Keratinocyte (primary cell): ENCODE results near the gene TMIGD2. TPM values are rescaled to one million over a fixed set of nuclear protein-coding genes. Genes with fewer than 3 reads are reported as not detected.

Experiments used
- DNase-seq: peaks from one replicate; pipeline ENCODE4 v3.0.0-alpha.2; 2011; ENCODE audit warnings: low read depth, missing footprints, low spot score
- FAIRE-seq: peaks from 2 replicates; lab custom pipeline; 2011; peaks lifted over from hg19 to GRCh38; lab: Jason Lieb, UNC
- H2AFZ ChIP-seq: 2 replicates; pipeline ENCODE4 v1.6.0; 2012; ENCODE audit warnings: low read length, control low read depth, inconsistent platforms; ENCODE audit not compliant: control insufficient read depth
- H3K27ac ChIP-seq: 2 replicates; pipeline ENCODE4 v1.5.1; 2011; ENCODE audit warnings: low read length; ENCODE audit not compliant: control insufficient read depth, insufficient read depth
- H3K27me3 ChIP-seq: 3 replicates; pipeline ENCODE4 v1.6.0; 2011; ENCODE audit warnings: low read length; ENCODE audit not compliant: control insufficient read depth, insufficient read depth; ENCODE audit errors: extremely low read depth
- H3K36me3 ChIP-seq, 2 experiments: 2 replicates in 1 of 2; 3 replicates in 1 of 2; pipeline ENCODE4 v1.5.1; 2011; ENCODE audit warnings: low read length in 2 of 2, mild to moderate bottlenecking in 1 of 2; ENCODE audit not compliant: control insufficient read depth in 2 of 2, insufficient read depth in 2 of 2; ENCODE audit errors: extremely low read depth in 1 of 2
- H3K4me1 ChIP-seq: 3 replicates; pipeline ENCODE4 v1.5.1; 2011; ENCODE audit warnings: low read length; ENCODE audit not compliant: control insufficient read depth, insufficient read depth; ENCODE audit errors: extremely low read depth
- H3K4me2 ChIP-seq: 3 replicates; pipeline ENCODE4 v1.6.0; 2011; ENCODE audit warnings: low read depth, low read length; ENCODE audit not compliant: control insufficient read depth, insufficient read depth; ENCODE audit errors: extremely low read depth
- H3K4me3 ChIP-seq, 3 experiments: fragments of 200-600 bp in 1 of 3; sonication (generic) in 1 of 3; 2 replicates in 2 of 3; 3 replicates in 1 of 3; pipeline ENCODE4 v1.5.1; 2011 to 2016; ENCODE audit warnings: low read length in 3 of 3, mild to moderate bottlenecking in 3 of 3, control low read depth in 2 of 3, inconsistent platforms in 1 of 3, low read depth in 1 of 3, mixed read lengths in 1 of 3, mixed run types in 1 of 3, moderate library complexity in 1 of 3; ENCODE audit not compliant: control insufficient read depth in 2 of 3, insufficient read depth in 2 of 3; ENCODE audit errors: extremely low read depth in 1 of 3
- H3K79me2 ChIP-seq: 2 replicates; pipeline ENCODE4 v1.6.0; 2012; ENCODE audit warnings: low read length; ENCODE audit not compliant: control insufficient read depth, insufficient read depth
- H3K9ac ChIP-seq: 3 replicates; pipeline ENCODE4 v1.6.0; 2011; ENCODE audit warnings: low read length; ENCODE audit not compliant: control insufficient read depth, insufficient read depth; ENCODE audit errors: extremely low read depth
- H3K9me1 ChIP-seq: 3 replicates; pipeline ENCODE4 v1.6.0; 2011; ENCODE audit warnings: low read length; ENCODE audit not compliant: control insufficient read depth, insufficient read depth; ENCODE audit errors: extremely low read depth
- H3K9me3 ChIP-seq: 2 replicates; pipeline ENCODE4 v1.5.1; 2012; ENCODE audit warnings: low read depth, low read length; ENCODE audit not compliant: control insufficient read depth
- H4K20me1 ChIP-seq: 3 replicates; pipeline ENCODE4 v1.6.0; 2011; ENCODE audit warnings: low read length; ENCODE audit not compliant: control insufficient read depth, insufficient read depth; ENCODE audit errors: extremely low read depth
- EZH2 ChIP-seq: IDR thresholded peaks from one replicate; pipeline ENCODE4 v1.6.1; 2012; ENCODE audit warnings: inconsistent platforms, mild to moderate bottlenecking, low read length, moderate library complexity
- dilution Hi-C: fragments of 300-500 bp; cut with MboI; formaldehyde crosslinking; loops from one replicate; pipeline ENCODE4 v1.7.0; 2020; ENCODE audit warnings: low sequenced_read_pairs; ENCODE audit not compliant: extremely low pct_ligation_motif_present
- polyA plus RNA-seq, 5 experiments: library from polyadenylated mRNA; depleted of rRNA in 3 of 5; stranded (reverse) in 3 of 5; stranded (forward) in 1 of 5; unstranded in 1 of 5; fragments of >200 nt; gene quantifications; 1 replicate in 1 of 5; 2 replicates in 3 of 5; 3 replicates in 1 of 5; pipeline versions ENCODE4 v1.2.1 to v1.2.3, GENCODE V29; 2011 to 2012; ENCODE audit warnings: missing spikeins in 2 of 5, low read depth in 1 of 5, low replicate concordance in 1 of 5
- TF ChIP-seq, protein P1 (sequence below), 3 experiments: IDR thresholded peaks in 1 of 3; conservative IDR thresholded peaks in 1 of 3; optimal IDR thresholded peaks in 1 of 3; 2 replicates in 2 of 3; 3 replicates in 1 of 3; pipeline versions ENCODE3 to v1.5.1; 2011; ENCODE audit warnings: low read length in 3 of 3, mild to moderate bottlenecking in 3 of 3, moderate library complexity in 2 of 3, control low read depth in 1 of 3, inconsistent platforms in 1 of 3; ENCODE audit not compliant: insufficient read depth in 2 of 3; ENCODE audit errors: extremely low read depth in 1 of 3

The TMIGD2 gene
- polyA plus RNA-seq, 1 donor (not counting 4 experiments of a cell fraction or from before 2014, with no cell fraction given): not detected

DNA sequence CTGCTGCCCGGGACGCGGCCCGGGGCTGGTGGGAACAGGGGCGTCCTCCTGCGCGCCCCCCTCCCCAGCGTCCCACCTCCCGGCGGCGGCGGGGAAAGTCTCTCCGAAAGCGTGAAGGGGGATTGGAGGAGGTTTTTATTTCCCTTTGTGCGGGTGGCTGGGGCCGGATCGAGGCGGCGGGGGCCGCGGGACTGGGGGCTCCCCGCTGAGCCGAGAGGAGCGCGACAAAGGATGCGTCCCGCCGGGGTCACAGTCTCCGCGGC, 23.0 kb downstream of the TMIGD2 start:
- H3K9me1 ChIP-seq: no peaks in the 10 kb centered on the region
- H3K4me3 ChIP-seq: no peak overlapping the region
- H3K9ac ChIP-seq: no peak overlapping the region
- DNase-seq (no peak), FAIRE-seq (no peak)
- H3K9me3 ChIP-seq: no peaks in the 10 kb centered on the region
- TF ChIP-seq, protein P1, sequence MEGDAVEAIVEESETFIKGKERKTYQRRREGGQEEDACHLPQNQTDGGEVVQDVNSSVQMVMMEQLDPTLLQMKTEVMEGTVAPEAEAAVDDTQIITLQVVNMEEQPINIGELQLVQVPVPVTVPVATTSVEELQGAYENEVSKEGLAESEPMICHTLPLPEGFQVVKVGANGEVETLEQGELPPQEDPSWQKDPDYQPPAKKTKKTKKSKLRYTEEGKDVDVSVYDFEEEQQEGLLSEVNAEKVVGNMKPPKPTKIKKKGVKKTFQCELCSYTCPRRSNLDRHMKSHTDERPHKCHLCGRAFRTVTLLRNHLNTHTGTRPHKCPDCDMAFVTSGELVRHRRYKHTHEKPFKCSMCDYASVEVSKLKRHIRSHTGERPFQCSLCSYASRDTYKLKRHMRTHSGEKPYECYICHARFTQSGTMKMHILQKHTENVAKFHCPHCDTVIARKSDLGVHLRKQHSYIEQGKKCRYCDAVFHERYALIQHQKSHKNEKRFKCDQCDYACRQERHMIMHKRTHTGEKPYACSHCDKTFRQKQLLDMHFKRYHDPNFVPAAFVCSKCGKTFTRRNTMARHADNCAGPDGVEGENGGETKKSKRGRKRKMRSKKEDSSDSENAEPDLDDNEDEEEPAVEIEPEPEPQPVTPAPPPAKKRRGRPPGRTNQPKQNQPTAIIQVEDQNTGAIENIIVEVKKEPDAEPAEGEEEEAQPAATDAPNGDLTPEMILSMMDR (optimal IDR thresholded peaks at IDR 0.05 in 1 of 3, IDR thresholded peaks at IDR 0.05 in 1 of 3, conservative IDR thresholded peaks at IDR 0.05 in 1 of 3; ENCODE audit: extremely low read depth in 1 of 3, insufficient read depth in 2 of 3, low read length in 3 of 3): no peak
- TF ChIP-seq EZH2: no peak
- H4K20me1 ChIP-seq: no peaks in the 10 kb centered on the region
- no peaks in the 10 kb centered on the region for H3K36me3 ChIP-seq
- H3K79me2 ChIP-seq: no peaks in the 10 kb centered on the region
- H3K27ac ChIP-seq: no peak overlapping the region
- peaks cover 35% of the 10 kb centered on the region for H3K27me3 ChIP-seq
- dilution Hi-C loops: no loop called here
- H2AFZ ChIP-seq: no peak overlapping the region
- H3K4me2 ChIP-seq: no peak overlapping the region
- H3K4me1 ChIP-seq: no peaks in the 10 kb centered on the region

DNA sequence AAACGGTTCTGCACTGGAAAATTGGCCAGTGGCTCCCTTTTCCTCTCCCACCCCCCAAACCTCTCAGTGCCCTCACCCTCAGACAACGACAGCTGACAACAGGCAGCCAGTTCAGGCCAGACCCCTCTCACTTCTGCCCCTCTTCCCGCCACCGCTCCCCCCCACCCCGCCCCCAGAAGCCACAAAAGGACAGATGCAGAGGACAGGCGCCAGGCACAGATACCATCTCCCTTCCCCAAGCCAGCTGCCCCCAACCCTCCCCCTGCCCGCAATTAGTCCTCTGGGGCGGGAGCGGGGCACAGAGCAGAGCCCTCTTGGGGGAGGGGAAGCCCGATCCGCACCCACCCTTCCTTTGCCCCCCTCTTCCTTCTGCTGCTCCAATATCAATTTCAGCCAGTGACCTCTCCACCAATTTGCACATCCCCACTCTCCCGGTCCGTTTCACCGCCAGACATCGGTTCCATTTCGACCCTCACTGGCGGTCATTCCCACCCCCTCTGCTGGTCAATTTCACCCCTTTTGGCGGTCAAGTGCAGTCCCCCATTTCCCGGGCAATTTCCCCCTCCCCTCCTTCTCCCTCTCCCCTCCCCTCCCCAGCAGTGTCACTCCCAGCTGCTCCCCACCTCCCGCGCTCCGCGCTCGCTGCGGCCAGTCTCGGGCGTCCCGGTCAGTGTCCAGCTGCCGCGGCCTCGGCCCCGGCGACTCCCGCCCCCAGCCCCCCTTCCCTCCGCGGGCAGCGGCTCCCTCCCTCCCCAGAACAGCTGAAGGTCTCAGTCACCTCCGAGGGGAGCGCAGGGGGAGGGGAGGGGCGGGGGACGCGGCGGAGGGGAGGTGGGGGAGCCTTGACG, 23.5 kb downstream of the TMIGD2 start, which contains the start of gene SHD:
TSS of gene SHD (plus strand) at position 848 of the 848 bp plus-strand sequence. CDS start 798 bp downstream, outside the sequence.
- Histone ChIP-seq H3K27me3 (peaks cover 33% of the 10 kb centered on the region), H3K9me3 (no peaks in the 10 kb centered on the region), H2AFZ (no peak within 1 kb of the TSS), H3K4me2 (no peak within 1 kb of the TSS), H3K4me1 (no peaks in the 10 kb centered on the region), H3K79me2 (no peaks in the 10 kb centered on the region), H3K9ac (no peak within 1 kb of the TSS), H3K4me3 (no peak within 1 kb of the TSS), H3K36me3 (no peaks in the 10 kb centered on the region), H3K9me1 (no peaks in the 10 kb centered on the region), H3K27ac (no peak within 1 kb of the TSS), H4K20me1 (no peaks in the 10 kb centered on the region)
- dilution Hi-C loops: no loop called here
- TF ChIP-seq EZH2: peak; percentile 50
- TF ChIP-seq, protein P1 (optimal IDR thresholded peaks at IDR 0.05 in 1 of 3, IDR thresholded peaks at IDR 0.05 in 1 of 3, conservative IDR thresholded peaks at IDR 0.05 in 1 of 3; ENCODE audit: extremely low read depth in 1 of 3, insufficient read depth in 2 of 3, low read length in 3 of 3): no peak
- FAIRE-seq: no peak
- DNase-seq: no peak
